Head of caudate nucleus (tissue), 42 donors: ENCODE data around the gene PCDHGA1.
"Not testable (repeated sequence)": the region's sequence is repeated elsewhere in the genome, so short reads cannot be mapped to it uniquely, and the experiment has no call there.

Source experiments
- DNase-seq, 42 donors: peaks; one replicate each; pipeline versions ENCODE4 v3.0.0 to v3.0.0-alpha.2; 2020 to 2021; ENCODE audit warnings: mixed read lengths in 7 of 42
- intact Hi-C: fragments of 100-400 bp; cut with DNase I; formaldehyde crosslinking; loops from one replicate; pipeline ENCODE4 v1.15.0; 2022

Gene PCDHGA1

GRCh38 chr5:141373673-141374317, 43.5 kb downstream of the PCDHGA1 start, which contains the start of gene PCDHGA6:
Gene PCDHGA6, plus strand, starts transcription at chr5:141373891. Its CDS starts 193 bp downstream, at chr5:141374084.
- DNase-seq: no peak
- intact Hi-C loops: no loop called here

DNA sequence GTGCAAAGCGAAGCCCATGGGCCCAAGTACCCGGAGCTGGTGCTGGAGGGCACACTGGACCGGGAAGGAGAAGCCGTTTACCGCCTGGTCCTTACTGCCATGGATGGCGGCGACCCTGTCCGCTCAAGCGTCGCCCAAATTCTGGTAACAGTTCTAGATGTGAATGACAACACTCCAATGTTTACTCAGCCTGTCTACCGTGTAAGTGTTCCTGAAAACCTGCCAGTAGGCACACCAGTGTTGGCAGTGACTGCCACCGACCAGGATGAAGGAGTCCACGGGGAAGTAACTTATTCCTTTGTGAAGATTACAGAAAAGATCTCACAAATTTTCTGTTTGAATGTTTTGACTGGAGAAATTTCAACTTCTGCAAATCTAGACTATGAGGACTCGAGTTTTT, 44.3 kb downstream of the PCDHGA1 start:
- no peak for DNase-seq
- intact Hi-C loops: no loop called here

DNA sequence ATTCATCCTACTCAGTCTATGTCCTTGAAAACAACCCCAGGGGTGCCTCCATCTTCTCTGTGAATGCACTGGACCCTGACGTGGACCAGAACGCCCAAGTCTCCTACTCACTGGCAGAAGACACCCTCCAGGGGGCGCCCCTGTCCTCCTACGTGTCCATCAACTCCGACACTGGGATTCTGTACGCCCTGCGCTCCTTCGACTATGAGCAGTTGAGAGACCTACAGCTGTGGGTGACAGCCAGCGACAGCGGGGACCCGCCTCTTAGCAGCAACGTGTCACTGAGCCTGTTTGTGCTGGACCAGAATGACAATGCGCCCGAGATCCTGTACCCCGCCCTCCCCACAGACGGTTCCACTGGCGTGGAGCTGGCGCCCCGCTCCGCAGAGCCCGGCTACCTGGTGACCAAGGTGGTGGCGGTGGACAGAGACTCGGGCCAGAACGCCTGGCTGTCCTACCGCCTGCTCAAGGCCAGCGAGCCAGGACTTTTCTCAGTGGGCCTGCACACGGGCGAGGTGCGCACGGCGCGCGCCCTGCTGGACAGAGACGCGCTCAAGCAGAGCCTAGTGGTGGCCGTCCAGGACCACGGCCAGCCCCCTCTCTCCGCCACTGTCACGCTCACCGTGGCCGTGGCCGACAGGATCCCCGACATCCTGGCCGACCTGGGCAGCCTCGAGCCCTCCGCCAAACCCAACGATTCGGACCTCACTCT, 45.3 kb downstream of the PCDHGA1 start:
- DNase-seq, intact Hi-C loops: not testable (repeated sequence)

DNA sequence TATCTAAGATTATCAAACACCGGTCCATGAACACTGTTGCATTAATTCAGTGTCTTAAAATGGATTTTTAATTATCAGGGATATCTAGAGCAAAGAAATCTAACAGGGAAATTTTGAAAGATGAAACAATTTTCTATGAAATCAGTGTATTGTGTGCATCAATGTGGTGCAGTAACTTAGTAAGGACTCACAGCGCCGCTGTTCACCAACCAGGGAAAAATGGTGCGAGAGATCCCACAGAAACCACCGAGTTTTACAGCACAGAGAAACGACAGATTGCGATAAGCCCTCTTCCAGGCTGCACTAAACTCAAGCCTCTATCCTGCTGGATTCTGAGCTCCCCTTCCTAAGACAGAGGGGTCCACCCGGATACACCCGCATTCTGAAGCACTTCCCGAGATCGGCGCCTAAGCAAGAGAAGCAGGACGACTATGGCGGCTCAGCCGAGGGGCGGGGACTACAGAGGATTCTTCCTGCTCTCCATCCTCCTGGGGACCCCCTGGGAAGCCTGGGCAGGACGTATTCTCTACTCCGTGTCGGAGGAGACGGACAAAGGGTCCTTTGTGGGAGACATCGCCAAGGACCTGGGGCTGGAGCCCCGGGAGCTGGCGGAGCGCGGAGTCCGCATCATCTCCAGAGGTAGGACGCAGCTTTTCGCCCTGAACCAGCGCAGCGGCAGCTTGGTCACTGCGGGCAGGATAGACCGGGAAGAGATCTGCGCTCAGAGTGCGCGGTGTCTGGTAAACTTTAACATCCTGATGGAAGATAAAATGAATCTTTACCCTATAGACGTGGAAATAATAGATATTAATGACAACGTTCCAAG, 52.4 kb downstream of the PCDHGA1 start, which contains the start of gene PCDHGA7:
PCDHGA7 (plus strand) TSS at position 274 of the 826 bp plus-strand sequence; CDS start at position 432, 158 bp downstream.
- intact Hi-C loops: no loop called here
- no peak for DNase-seq

DNA sequence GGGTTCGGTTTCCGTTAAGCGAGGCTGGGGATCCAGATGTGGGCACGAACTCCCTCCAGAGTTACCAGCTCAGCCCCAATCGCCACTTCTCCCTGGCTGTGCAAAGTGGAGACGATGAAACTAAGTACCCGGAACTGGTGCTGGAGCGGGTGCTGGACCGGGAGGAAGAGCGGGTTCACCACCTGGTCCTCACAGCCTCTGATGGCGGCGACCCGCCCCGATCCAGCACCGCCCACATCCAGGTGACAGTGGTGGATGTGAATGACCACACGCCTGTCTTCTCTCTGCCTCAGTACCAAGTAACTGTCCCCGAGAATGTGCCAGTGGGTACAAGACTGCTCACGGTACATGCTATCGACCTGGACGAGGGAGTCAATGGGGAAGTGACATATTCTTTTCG, 53.0 kb downstream of the PCDHGA1 start:
- intact Hi-C loops: no loop called here
- DNase-seq: no peak

GRCh38 chr5:141384471-141385267, 54.4 kb downstream of the PCDHGA1 start:
- DNase-seq: no peak
- intact Hi-C loops: no loop called here

- intact Hi-C loops: not testable (repeated sequence)
- peak in 1 of 42 donors; percentile 33 for DNase-seq
These were observed 57.4 kb downstream of the PCDHGA1 start, which contains the start of gene PCDHGB4 for GRCh38 chr5:141387557-141388311. Gene PCDHGB4, plus strand, starts transcription at chr5:141387698. Its CDS starts 187 bp downstream, at chr5:141387885.

- intact Hi-C loops: no loop called here
- DNase-seq: no peak
These were observed 58.3 kb downstream of the PCDHGA1 start for GRCh38 chr5:141388661-141389060.

- DNase-seq: peak in 1 of 42 donors; percentile 31
- intact Hi-C loops: no loop called here
These were observed 59.1 kb downstream of the PCDHGA1 start for GRCh38 chr5:141389153-141390042.

DNA sequence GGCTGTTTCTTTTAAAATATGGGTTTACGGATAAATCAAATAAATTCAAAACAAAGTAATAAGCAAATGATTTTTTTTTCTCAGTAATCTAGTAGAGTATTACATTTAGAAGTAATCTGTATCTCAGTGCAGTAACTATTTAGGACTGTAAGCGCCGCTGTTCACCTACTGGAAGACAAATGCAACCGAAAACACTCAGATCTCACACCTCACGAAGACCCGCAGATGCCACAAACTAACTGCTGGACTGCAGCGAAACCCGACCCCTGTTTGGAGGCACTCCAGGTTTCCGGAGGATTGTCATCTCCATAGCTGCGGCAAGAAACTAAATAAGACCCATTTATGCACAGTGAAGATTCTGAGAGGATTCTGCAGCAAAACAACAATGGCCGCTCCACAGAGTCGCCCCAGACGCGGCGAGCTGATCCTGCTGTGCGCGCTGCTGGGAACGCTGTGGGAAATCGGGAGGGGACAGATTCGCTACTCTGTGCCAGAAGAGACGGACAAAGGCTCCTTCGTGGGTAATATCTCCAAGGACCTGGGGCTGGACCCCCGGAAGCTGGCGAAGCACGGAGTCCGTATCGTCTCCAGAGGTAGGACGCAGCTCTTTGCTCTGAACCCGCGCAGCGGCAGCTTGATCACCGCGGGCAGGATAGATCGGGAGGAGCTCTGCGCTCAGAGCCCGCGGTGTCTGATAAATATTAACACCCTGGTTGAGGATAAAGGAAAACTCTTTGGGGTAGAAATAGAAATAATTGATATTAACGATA, 62.3 kb downstream of the PCDHGA1 start, which contains the start of gene PCDHGA8:
PCDHGA8 (plus strand) TSS at position 205 of the 770 bp plus-strand sequence; CDS start at position 386, 181 bp downstream.
- intact Hi-C loops: no loop called here
- peak in 1 of 42 donors; percentile 28 for DNase-seq

GRCh38 chr5:141393267-141393666, 63.0 kb downstream of the PCDHGA1 start:
- intact Hi-C loops: no loop called here
- peak in 1 of 42 donors; percentile 17 for DNase-seq

GRCh38 chr5:141394401-141395187, 64.3 kb downstream of the PCDHGA1 start:
- peak in 1 of 42 donors; percentile 13 for DNase-seq
- intact Hi-C loops: not testable (repeated sequence)

DNA sequence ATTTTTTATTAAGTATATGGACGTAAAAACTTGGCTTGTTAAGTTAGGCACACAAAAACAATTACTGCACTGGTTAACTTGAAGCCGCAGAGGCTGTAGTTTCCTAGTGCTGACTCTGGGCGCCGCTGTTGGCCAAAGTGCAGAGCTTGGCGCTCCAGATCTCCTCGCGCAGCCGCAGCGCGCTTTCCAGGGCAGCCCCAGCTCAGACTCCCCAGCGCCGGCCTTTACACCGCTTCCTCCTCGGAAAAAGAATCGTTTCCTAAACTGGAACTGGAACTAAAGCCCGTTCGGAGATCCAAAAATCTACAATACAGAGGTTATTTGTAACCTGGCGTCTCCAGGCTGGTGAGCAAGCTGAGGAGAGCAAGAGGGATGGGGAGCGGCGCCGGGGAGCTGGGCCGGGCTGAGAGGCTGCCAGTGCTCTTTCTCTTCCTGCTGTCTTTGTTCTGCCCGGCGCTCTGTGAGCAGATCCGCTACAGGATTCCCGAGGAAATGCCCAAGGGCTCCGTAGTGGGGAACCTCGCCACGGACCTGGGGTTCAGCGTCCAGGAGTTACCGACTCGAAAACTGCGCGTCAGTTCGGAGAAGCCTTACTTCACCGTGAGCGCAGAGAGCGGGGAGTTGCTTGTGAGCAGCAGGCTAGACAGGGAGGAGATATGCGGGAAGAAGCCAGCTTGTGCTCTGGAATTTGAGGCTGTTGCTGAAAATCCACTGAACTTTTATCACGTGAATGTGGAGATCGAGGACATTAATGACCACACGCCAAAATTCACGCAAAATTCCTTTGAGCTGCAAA, 67.6 kb downstream of the PCDHGA1 start, which contains the start of gene PCDHGB5:
PCDHGB5 (plus strand) TSS at position 192 of the 796 bp plus-strand sequence; CDS start at position 373, 181 bp downstream.
- intact Hi-C loops: not testable (repeated sequence)

DNA sequence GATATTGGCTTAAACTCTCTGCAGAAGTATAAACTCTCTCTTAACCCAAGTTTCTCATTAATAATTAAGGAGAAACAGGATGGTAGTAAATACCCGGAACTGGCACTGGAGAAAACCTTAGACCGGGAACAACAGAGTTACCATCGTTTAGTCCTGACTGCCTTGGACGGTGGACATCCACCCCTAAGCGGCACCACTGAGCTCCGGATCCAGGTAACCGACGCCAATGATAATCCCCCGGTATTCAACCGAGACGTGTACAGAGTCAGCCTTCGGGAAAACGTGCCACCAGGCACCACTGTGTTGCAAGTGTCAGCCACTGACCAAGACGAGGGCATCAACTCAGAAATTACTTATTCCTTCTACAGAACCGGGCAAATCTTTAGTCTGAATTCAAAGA, 68.3 kb downstream of the PCDHGA1 start:
- intact Hi-C loops: no loop called here
- peak in 1 of 42 donors; percentile 16 for DNase-seq

More for the DNA sequence above, 67.6 kb downstream of the PCDHGA1 start, which contains the start of gene PCDHGB5:
- peak in 10 of 42 donors; percentile 19 to 59 (median 49) for DNase-seq
